Measurements from ENCODE around the gene SAMD4B.

DNA sequence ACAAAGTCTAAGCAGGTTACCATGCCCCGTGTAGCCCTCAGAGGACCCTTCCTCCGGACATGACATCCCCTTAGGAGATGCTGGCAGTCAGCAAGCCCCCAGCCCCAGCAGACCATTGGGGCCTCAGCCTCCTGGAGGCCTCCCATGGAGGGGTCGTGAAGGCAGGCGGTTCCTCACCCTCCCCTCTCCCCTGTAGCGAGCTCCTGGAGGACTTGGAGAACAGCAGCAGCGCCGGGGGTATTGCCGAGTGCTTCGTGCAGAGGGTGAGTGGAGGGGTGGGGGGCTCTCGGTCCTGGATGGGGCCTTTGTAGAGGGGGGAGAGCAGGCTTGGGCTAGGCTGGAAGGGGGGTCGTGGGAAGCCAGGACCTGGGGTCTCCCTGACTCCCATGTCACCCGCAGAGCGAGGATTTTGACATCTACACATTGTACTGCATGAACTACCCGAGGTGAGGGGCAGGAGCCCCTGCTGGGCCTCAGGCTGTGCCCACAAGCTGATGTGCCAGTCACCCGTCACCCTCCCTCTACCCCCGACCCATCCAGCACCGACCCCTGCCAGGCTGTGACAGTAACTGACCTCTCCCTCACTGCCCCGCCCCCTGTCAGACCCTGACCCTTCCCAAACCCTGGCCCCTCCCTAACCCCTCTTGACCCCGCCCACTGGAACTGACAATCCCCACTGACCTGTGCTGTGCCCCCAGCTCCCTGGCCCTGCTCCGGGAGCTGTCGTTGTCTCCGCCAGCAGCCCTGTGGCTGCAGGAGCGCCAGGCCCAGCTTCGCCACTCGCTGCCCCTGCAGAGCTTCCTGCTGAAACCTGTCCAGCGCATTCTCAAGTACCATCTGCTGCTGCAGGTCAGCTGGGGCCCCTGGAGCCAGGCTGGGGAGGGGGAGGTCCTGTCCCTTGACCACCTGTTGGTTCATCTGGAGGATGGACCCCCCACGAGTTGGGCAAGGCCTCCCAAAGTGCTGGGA is 74.2 kb downstream of the SAMD4B start:
- TF ChIP-seq, protein P1, sequence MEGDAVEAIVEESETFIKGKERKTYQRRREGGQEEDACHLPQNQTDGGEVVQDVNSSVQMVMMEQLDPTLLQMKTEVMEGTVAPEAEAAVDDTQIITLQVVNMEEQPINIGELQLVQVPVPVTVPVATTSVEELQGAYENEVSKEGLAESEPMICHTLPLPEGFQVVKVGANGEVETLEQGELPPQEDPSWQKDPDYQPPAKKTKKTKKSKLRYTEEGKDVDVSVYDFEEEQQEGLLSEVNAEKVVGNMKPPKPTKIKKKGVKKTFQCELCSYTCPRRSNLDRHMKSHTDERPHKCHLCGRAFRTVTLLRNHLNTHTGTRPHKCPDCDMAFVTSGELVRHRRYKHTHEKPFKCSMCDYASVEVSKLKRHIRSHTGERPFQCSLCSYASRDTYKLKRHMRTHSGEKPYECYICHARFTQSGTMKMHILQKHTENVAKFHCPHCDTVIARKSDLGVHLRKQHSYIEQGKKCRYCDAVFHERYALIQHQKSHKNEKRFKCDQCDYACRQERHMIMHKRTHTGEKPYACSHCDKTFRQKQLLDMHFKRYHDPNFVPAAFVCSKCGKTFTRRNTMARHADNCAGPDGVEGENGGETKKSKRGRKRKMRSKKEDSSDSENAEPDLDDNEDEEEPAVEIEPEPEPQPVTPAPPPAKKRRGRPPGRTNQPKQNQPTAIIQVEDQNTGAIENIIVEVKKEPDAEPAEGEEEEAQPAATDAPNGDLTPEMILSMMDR (IDR thresholded peaks at IDR 0.05; ENCODE audit: insufficient read depth, low read length), result no peak
- no peak for TF ChIP-seq POLR2AphosphoS5 (IDR thresholded peaks at IDR 0.05; ENCODE audit: low read depth)
- no peak for TF ChIP-seq GABPA (IDR thresholded peaks at IDR 0.05; ENCODE audit: low read depth)

Data from HL-60 (cell line).